Natural killer cell treated with Interleukin-12 subunit alpha and Interleukin-12 subunit beta and Interleukin-15 and Interleukin-18, amount 100 ng/mL, for 72 hours (primary cell): ENCODE results near the gene MAPK14. TPM values are rescaled to one million over a fixed set of nuclear protein-coding genes. Genes with fewer than 3 reads are reported as not detected.

Source experiments
- ATAC-seq, 2 donors: fragments of 150-1000 bp; cut with Tn5 transposase in 1 of 2; sonication (Bioruptor Pico), chemical (Tn5 transposase) in 1 of 2; 2 replicates each; pipeline ENCODE4 v1.10.0; 2021
- DNase-seq: peaks from one replicate; pipeline ENCODE4 v3.0.0; 2022; ENCODE audit warnings: low spot score
- H3K27ac Mint-ChIP-seq, 2 donors: 1 replicate in 1 of 2; 2 replicates in 1 of 2; pipeline ENCODE4 v1.8.0; 2022; ENCODE audit warnings: mixed read lengths in 2 of 2, mild to moderate bottlenecking in 1 of 2, moderate library complexity in 1 of 2
- H3K27me3 Mint-ChIP-seq, 2 donors: 1 replicate in 1 of 2; 2 replicates in 1 of 2; pipeline ENCODE4 v1.8.0; 2022; ENCODE audit warnings: mixed read lengths in 2 of 2
- H3K36me3 Mint-ChIP-seq: one replicate; pipeline ENCODE4 v1.8.0; 2022; ENCODE audit warnings: mixed read lengths
- H3K4me1 Mint-ChIP-seq, 2 donors: 1 replicate in 1 of 2; 2 replicates in 1 of 2; pipeline ENCODE4 v1.8.0; 2022; ENCODE audit warnings: low read depth in 2 of 2, mixed read lengths in 2 of 2, mild to moderate bottlenecking in 1 of 2
- H3K4me3 Mint-ChIP-seq: one replicate; pipeline ENCODE4 v1.8.0; 2022; ENCODE audit warnings: mixed read lengths
- H3K9me3 Mint-ChIP-seq: 2 replicates; pipeline ENCODE4 v1.8.0; 2022; ENCODE audit warnings: mixed read lengths
- total RNA-seq, 2 donors: library from RNA; stranded (reverse); gene quantifications; one replicate each; pipeline ENCODE4 v1.2.3, GENCODE V29; 2022

The MAPK14 gene
- total RNA-seq, 2 donors from 2014 or later = 68.4 to 71.4 TPM

GRCh38 chr6:36067374-36068011, 39.9 kb downstream of the MAPK14 start:
- H3K36me3 Mint-ChIP-seq = no peaks in the 10 kb centered on the region
- H3K27me3 Mint-ChIP-seq = no peaks in the 10 kb centered on the region
- H3K4me3 Mint-ChIP-seq = peak overlapping the region; percentile 2
- ATAC-seq (no peak), DNase-seq (no peak)
- peak overlapping the region; percentile 3 to 7 for H3K27ac Mint-ChIP-seq
- peaks cover 45 to 69% of the 10 kb centered on the region in 2 donors for H3K4me1 Mint-ChIP-seq
- no peaks in the 10 kb centered on the region for H3K9me3 Mint-ChIP-seq

GRCh38 chr6:36068012-36068392, 40.4 kb downstream of the MAPK14 start:
- Mint-ChIP-seq H3K4me1 (peaks cover 47 to 72% of the 10 kb centered on the region in 2 donors), H3K27me3 (no peaks in the 10 kb centered on the region), H3K4me3 (peak overlapping the region; percentile 2), H3K36me3 (no peaks in the 10 kb centered on the region), H3K27ac (peak overlapping the region; percentile 3 to 7), H3K9me3 (no peaks in the 10 kb centered on the region)
- DNase-seq = no peak
- ATAC-seq = no peak

DNA sequence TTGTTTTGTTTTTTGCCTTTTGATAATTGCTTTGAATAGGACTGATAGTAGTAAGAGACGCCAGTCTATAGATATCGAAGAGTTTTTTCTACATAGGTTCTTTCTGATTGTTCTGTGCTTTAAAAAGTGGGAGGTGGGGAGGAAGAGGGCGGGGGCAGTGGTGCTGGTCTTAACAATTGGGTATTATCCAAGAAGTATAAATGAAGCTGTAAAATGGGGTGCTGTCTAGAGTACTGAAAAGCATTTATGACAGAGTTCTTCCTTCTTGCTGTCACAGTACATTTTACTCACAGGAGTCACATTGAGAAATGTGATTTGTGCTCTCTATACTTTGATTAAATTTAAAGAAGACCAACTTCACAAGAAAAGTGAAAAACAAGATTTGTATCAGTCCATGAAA, 41.0 kb downstream of the MAPK14 start:
- Mint-ChIP-seq H3K4me1 (peaks cover 50 to 74% of the 10 kb centered on the region in 2 donors), H3K27me3 (no peaks in the 10 kb centered on the region), H3K4me3 (no peak overlapping the region), H3K9me3 (no peaks in the 10 kb centered on the region), H3K27ac (no peak overlapping the region), H3K36me3 (no peaks in the 10 kb centered on the region)
- DNase-seq (no peak), ATAC-seq (no peak)

DNA sequence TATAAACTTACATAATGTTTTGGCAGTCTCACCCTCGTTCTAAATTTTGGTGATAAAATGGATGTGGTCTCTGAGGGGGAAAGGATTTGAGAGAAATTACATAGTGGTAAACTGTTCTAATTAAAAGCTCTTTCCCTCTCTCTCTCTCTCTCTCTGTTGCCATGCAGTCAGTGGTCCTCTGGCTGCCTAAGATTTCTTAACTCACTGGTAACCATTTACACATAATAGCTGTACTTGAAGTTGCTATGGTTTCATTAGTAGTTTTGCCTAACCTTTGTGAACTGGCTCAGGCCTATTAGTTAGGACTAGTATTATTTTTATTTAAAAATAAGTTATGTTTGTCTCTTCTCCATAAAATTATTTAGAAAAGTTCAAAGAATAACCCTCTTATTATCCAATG, 42.0 kb downstream of the MAPK14 start:
- no peak overlapping the region for H3K4me3 Mint-ChIP-seq
- DNase-seq = no peak
- no peak overlapping the region for H3K27ac Mint-ChIP-seq
- H3K27me3 Mint-ChIP-seq = no peaks in the 10 kb centered on the region
- peaks cover 53 to 71% of the 10 kb centered on the region in 2 donors for H3K4me1 Mint-ChIP-seq
- H3K36me3 Mint-ChIP-seq = no peaks in the 10 kb centered on the region
- ATAC-seq = no peak
- H3K9me3 Mint-ChIP-seq = no peaks in the 10 kb centered on the region

DNA sequence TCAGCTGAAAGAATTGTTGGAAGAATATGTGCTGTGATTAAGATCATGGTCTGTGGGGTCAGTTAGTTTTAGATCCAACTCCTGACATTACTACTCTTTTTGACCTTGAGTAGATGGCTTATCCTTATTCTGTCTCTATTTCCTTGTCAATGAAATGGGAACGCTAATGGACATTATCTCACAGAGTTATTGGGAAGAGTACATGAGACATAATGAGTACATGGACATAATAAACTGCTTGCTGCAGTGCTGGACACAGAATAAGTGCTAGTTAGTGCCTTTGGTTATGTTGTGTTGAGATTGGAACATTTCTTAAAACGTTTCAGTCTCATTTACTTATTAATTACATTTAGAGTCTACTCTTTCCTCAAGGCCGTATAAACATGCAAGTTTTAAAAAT, 42.6 kb downstream of the MAPK14 start:
- no peak overlapping the region for H3K27ac Mint-ChIP-seq
- no peaks in the 10 kb centered on the region for H3K27me3 Mint-ChIP-seq
- H3K4me3 Mint-ChIP-seq = no peak overlapping the region
- H3K9me3 Mint-ChIP-seq = no peaks in the 10 kb centered on the region
- ATAC-seq = no peak
- H3K4me1 Mint-ChIP-seq = peaks cover 49 to 67% of the 10 kb centered on the region in 2 donors
- no peak for DNase-seq
- no peaks in the 10 kb centered on the region for H3K36me3 Mint-ChIP-seq

- Mint-ChIP-seq H3K9me3 (no peaks in the 10 kb centered on the region), H3K27ac (peak overlapping the region in 1 of 2 donors; percentile 83), H3K27me3 (no peaks in the 10 kb centered on the region), H3K4me3 (no peak overlapping the region), H3K4me1 (peaks cover 48 to 62% of the 10 kb centered on the region in 2 donors), H3K36me3 (no peaks in the 10 kb centered on the region)
- no peak for DNase-seq
- no peak for ATAC-seq
These were observed 43.7 kb downstream of the MAPK14 start for GRCh38 chr6:36071281-36071680.

GRCh38 chr6:36071714-36072113, 44.1 kb downstream of the MAPK14 start:
- Mint-ChIP-seq H3K9me3 (no peaks in the 10 kb centered on the region), H3K36me3 (no peaks in the 10 kb centered on the region), H3K27ac (peak overlapping the region; percentile 52 to 83), H3K4me3 (no peak overlapping the region), H3K4me1 (peaks cover 43 to 58% of the 10 kb centered on the region in 2 donors), H3K27me3 (no peaks in the 10 kb centered on the region)
- DNase-seq = no peak
- peak in 1 of 2 donors; percentile 60 for ATAC-seq

- Mint-ChIP-seq H3K4me3 (no peak overlapping the region), H3K36me3 (no peaks in the 10 kb centered on the region), H3K9me3 (no peaks in the 10 kb centered on the region), H3K4me1 (peaks cover 38 to 54% of the 10 kb centered on the region in 2 donors), H3K27ac (peak overlapping the region; percentile 47 to 83), H3K27me3 (no peaks in the 10 kb centered on the region)
- ATAC-seq (no peak), DNase-seq (no peak)
These were observed 45.1 kb downstream of the MAPK14 start for GRCh38 chr6:36072681-36073080.

GRCh38 chr6:36073587-36073986, 46.0 kb downstream of the MAPK14 start:
- no peak for DNase-seq
- Mint-ChIP-seq H3K36me3 (no peaks in the 10 kb centered on the region), H3K27ac (peak overlapping the region; percentile 13 to 47), H3K9me3 (no peaks in the 10 kb centered on the region), H3K4me1 (peaks cover 31 to 47% of the 10 kb centered on the region in 2 donors), H3K4me3 (no peak overlapping the region), H3K27me3 (no peaks in the 10 kb centered on the region)
- ATAC-seq = no peak

- no peaks in the 10 kb centered on the region for H3K27me3 Mint-ChIP-seq
- H3K4me1 Mint-ChIP-seq = peaks cover 29 to 44% of the 10 kb centered on the region in 2 donors
- DNase-seq (no peak), ATAC-seq (no peak)
- H3K9me3 Mint-ChIP-seq = no peaks in the 10 kb centered on the region
- no peak overlapping the region for H3K4me3 Mint-ChIP-seq
- peaks cover 9% of the 10 kb centered on the region for H3K36me3 Mint-ChIP-seq
- H3K27ac Mint-ChIP-seq = peak overlapping the region in 1 of 2 donors; percentile 34
These were observed 48.0 kb downstream of the MAPK14 start for GRCh38 chr6:36075656-36076055.

DNA sequence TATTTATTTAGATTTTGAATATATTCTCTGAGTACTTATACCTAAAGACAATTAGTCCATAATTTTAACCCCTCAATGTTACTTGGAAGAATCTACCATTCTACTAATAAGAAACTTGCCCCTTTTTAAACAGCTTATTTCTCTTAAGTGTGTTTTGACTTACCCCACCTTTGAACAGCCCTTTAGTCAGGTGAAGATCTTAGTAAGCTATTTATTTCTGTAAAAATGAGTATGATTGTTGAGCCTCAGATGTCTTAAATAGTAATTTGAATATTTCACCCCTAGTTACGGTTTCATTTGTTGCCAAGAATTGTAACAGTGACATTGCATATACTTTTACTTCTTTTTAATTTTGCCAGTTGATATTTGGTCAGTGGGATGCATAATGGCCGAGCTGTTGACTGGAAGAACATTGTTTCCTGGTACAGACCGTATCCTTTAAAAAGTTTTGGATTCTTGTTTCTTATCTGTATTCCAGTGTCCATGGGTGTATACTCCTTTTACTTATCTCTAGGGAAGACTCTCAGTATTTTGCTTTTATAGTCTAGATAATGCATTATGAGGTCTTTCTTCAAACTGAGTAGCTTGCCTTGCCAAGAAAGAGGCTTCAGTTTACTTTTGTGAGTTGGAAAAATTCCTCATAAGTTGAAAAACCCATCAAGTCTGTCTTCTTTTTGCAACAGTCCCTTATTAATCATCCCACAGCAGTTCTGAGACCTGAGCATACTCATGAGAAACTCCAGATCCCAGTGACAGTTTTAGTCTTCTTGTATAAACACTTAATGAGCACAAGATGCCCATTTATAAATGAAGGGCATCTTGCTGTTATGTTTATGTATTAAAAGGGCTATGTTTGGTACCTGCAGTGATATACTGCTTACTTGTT, 48.8 kb downstream of the MAPK14 start:
- no peaks in the 10 kb centered on the region for H3K27me3 Mint-ChIP-seq
- peaks cover 30 to 49% of the 10 kb centered on the region in 2 donors for H3K4me1 Mint-ChIP-seq
- H3K9me3 Mint-ChIP-seq = no peaks in the 10 kb centered on the region
- ATAC-seq (no peak), DNase-seq (no peak)
- H3K4me3 Mint-ChIP-seq = no peak overlapping the region
- H3K36me3 Mint-ChIP-seq = peaks cover 16% of the 10 kb centered on the region
- H3K27ac Mint-ChIP-seq = peak overlapping the region in 1 of 2 donors; percentile 34

- Mint-ChIP-seq H3K27ac (no peak overlapping the region), H3K36me3 (peaks cover 33% of the 10 kb centered on the region), H3K4me1 (peaks cover 25 to 43% of the 10 kb centered on the region in 2 donors), H3K4me3 (no peak overlapping the region), H3K9me3 (no peaks in the 10 kb centered on the region), H3K27me3 (no peaks in the 10 kb centered on the region)
- DNase-seq (no peak), ATAC-seq (no peak)
These were observed 50.6 kb downstream of the MAPK14 start for GRCh38 chr6:36078159-36078558.

GRCh38 chr6:36079601-36080000, 52.0 kb downstream of the MAPK14 start:
- ATAC-seq = no peak
- Mint-ChIP-seq H3K36me3 (peaks cover 41% of the 10 kb centered on the region), H3K27ac (no peak overlapping the region)

DNA sequence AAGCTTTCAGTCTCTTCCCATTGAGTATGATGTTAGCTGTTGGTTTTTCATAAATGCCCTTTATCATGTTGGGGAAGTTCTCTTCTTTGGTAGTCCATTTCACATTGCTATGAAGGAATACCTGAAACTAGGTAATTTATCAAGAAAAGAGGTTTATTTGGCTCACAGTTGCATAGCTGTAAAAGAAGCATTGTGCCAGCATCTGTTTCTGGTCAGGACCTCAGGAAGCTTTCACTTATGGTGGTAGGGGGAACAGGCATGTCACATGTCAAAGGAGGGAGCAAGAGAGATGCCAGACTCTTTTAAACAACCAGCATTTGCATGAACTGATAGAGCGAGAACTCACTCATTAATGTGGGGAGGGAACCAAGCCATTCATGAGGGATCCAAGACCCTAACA, 54.7 kb downstream of the MAPK14 start:
- H3K4me3 Mint-ChIP-seq = no peak overlapping the region
- peaks cover 59% of the 10 kb centered on the region for H3K36me3 Mint-ChIP-seq
- H3K4me1 Mint-ChIP-seq = peaks cover 17 to 26% of the 10 kb centered on the region in 2 donors
- no peaks in the 10 kb centered on the region for H3K9me3 Mint-ChIP-seq
- DNase-seq (no peak), ATAC-seq (no peak)
- no peak overlapping the region for H3K27ac Mint-ChIP-seq
- H3K27me3 Mint-ChIP-seq = no peaks in the 10 kb centered on the region

More at GRCh38 chr6:36079601-36080000, 52.0 kb downstream of the MAPK14 start:
- H3K27me3 Mint-ChIP-seq = no peaks in the 10 kb centered on the region
- no peak overlapping the region for H3K4me3 Mint-ChIP-seq
- H3K9me3 Mint-ChIP-seq = no peaks in the 10 kb centered on the region
- peaks cover 23 to 36% of the 10 kb centered on the region in 2 donors for H3K4me1 Mint-ChIP-seq
- no peak for DNase-seq
